IMR-90 (cell line): ENCODE data around the gene IER3.

Experiments used
- BHLHE40 ChIP-seq: fragments of 150-350 bp; IDR thresholded peaks from 2 replicates; pipeline ENCODE4 v1.6.1; 2016; ENCODE audit warnings: mild to moderate bottlenecking, low read depth, low read length
- CHD1 ChIP-seq: IDR thresholded peaks from 2 replicates; pipeline ENCODE4 v1.6.1; 2012; ENCODE audit warnings: low read depth, low read length, improper control_type of control experiment
- FOS ChIP-seq: fragments of 150-350 bp; IDR thresholded peaks from 2 replicates; pipeline ENCODE4 v1.6.1; 2016; ENCODE audit warnings: low read depth, low read length
- MAFK ChIP-seq: IDR thresholded peaks from 2 replicates; pipeline ENCODE4 v1.6.1; 2012; ENCODE audit warnings: low read depth, low read length, improper control_type of control experiment
- MAZ ChIP-seq: IDR thresholded peaks from 2 replicates; pipeline ENCODE4 v1.6.1; 2012; ENCODE audit warnings: low read depth, mild to moderate bottlenecking, low read length, improper control_type of control experiment, moderate library complexity, borderline replicate concordance
- NFE2L2 ChIP-seq: fragments of 150-350 bp; IDR thresholded peaks from 2 replicates; pipeline ENCODE4 v1.6.1; 2016; ENCODE audit warnings: low read depth, mild to moderate bottlenecking, low read length
- POLR2A ChIP-seq: IDR thresholded peaks from 2 replicates; pipeline ENCODE4 v1.6.1; 2012; ENCODE audit warnings: mild to moderate bottlenecking, low read depth, low read length
- RAD21 ChIP-seq: IDR thresholded peaks from 2 replicates; pipeline ENCODE4 v1.6.1; 2012; ENCODE audit warnings: low read length, improper control_type of control experiment
- RCOR1 ChIP-seq: IDR thresholded peaks from 2 replicates; pipeline ENCODE4 v1.6.1; 2012; ENCODE audit warnings: mild to moderate bottlenecking, low read length, improper control_type of control experiment; ENCODE audit not compliant: insufficient replicate concordance
- RFX5 ChIP-seq: IDR thresholded peaks from 2 replicates; pipeline ENCODE4 v1.8.0; 2012; ENCODE audit warnings: low read depth, mild to moderate bottlenecking, low read length, moderate library complexity
- SMC3 ChIP-seq: fragments of 150-350 bp; IDR thresholded peaks from 2 replicates; pipeline ENCODE4 v1.6.1; 2016; ENCODE audit warnings: low read depth, mild to moderate bottlenecking, antibody characterized with exemption, low read length, moderate library complexity
- TF ChIP-seq, protein P1 (sequence below): conservative IDR thresholded peaks from 2 replicates; pipeline ENCODE4 v1.5.1; 2012; ENCODE audit warnings: mild to moderate bottlenecking, low read depth, low read length, improper control_type of control experiment
- TF ChIP-seq, protein P2 (sequence below): fragments of 150-350 bp; IDR thresholded peaks from 2 replicates; pipeline ENCODE4 v1.6.1; 2016; ENCODE audit warnings: low read depth, mild to moderate bottlenecking, low read length, moderate library complexity, borderline replicate concordance
- TF ChIP-seq, protein P3 (sequence below): fragments of 150-350 bp; IDR thresholded peaks from 2 replicates; pipeline ENCODE4 v1.6.1; 2017; ENCODE audit warnings: mild to moderate bottlenecking, antibody characterized with exemption, low read length, low read depth

DNA sequence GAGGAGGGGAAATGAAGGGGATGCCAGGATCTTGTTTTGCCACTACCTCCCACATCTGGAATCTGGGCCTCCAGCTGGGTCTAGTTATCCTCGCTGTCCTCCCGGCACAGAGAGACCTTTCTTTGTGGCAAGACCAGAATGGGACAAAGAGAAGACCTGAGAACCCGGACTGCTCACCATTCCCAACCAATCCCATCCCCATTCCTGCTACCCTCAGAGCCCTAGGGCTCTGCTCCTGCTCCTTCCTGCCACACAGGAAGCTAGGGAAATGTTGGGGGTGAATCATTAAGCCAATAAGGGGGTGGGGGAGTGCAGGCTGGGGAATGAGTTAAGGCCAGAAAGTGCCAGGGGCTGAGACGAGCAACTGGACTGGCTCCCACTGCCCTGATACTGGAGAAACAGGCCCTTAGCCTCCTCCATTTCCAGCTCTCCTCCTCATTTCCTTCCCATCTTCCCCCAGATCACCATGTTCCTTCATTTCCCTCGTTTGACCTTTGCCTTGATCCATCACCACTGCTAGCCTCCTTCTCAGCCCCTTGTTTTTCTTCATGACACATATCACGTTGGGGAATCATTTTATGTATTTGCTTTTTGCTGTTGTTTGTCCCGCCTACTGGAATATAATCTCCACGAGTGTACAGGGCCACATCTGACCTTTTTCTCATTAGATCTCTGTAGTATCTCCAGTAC, 4.6 kb upstream of the IER3 start:
- TF ChIP-seq MAZ = no peak
- TF ChIP-seq, protein P1, sequence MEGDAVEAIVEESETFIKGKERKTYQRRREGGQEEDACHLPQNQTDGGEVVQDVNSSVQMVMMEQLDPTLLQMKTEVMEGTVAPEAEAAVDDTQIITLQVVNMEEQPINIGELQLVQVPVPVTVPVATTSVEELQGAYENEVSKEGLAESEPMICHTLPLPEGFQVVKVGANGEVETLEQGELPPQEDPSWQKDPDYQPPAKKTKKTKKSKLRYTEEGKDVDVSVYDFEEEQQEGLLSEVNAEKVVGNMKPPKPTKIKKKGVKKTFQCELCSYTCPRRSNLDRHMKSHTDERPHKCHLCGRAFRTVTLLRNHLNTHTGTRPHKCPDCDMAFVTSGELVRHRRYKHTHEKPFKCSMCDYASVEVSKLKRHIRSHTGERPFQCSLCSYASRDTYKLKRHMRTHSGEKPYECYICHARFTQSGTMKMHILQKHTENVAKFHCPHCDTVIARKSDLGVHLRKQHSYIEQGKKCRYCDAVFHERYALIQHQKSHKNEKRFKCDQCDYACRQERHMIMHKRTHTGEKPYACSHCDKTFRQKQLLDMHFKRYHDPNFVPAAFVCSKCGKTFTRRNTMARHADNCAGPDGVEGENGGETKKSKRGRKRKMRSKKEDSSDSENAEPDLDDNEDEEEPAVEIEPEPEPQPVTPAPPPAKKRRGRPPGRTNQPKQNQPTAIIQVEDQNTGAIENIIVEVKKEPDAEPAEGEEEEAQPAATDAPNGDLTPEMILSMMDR = no peak
- TF ChIP-seq MAFK = no peak
- TF ChIP-seq BHLHE40 = no peak
- TF ChIP-seq RCOR1 = no peak
- no peak for TF ChIP-seq POLR2A
- TF ChIP-seq FOS = no peak
- TF ChIP-seq SMC3 = no peak
- TF ChIP-seq, protein P2, sequence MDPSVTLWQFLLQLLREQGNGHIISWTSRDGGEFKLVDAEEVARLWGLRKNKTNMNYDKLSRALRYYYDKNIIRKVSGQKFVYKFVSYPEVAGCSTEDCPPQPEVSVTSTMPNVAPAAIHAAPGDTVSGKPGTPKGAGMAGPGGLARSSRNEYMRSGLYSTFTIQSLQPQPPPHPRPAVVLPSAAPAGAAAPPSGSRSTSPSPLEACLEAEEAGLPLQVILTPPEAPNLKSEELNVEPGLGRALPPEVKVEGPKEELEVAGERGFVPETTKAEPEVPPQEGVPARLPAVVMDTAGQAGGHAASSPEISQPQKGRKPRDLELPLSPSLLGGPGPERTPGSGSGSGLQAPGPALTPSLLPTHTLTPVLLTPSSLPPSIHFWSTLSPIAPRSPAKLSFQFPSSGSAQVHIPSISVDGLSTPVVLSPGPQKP = no peak
- no peak for TF ChIP-seq RAD21
- no peak for TF ChIP-seq RFX5
- TF ChIP-seq, protein P3, sequence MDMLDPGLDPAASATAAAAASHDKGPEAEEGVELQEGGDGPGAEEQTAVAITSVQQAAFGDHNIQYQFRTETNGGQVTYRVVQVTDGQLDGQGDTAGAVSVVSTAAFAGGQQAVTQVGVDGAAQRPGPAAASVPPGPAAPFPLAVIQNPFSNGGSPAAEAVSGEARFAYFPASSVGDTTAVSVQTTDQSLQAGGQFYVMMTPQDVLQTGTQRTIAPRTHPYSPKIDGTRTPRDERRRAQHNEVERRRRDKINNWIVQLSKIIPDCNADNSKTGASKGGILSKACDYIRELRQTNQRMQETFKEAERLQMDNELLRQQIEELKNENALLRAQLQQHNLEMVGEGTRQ = no peak
- TF ChIP-seq NFE2L2 = no peak
- no peak for TF ChIP-seq CHD1
